Tongue (tissue), 2 donors: ENCODE data around the gene RIMOC1. TPM values are rescaled to one million over a fixed set of nuclear protein-coding genes. Genes with fewer than 3 reads are reported as not detected.

ENCODE experiments used
- DNase-seq: peaks from one replicate; pipeline ENCODE4 v3.0.0-alpha.2; 2015
- total RNA-seq: library from RNA; depleted of rRNA; stranded (reverse); fragments of >200 nt; gene quantifications from one replicate; pipeline ENCODE4 v1.2.3, GENCODE V29; 2014

The RIMOC1 gene
- 17.5 TPM for total RNA-seq

- DNase-seq, result peak; percentile 100
Observed at GRCh38 chr5:41903892-41904799, at the start of gene RIMOC1. Gene RIMOC1 (plus strand): TSS chr5:41904344. CDS start chr5:41904368, 24 bp downstream.

GRCh38 chr5:41856644-41857491, 47.3 kb upstream of the RIMOC1 start:
- DNase-seq, result peak; percentile 92

- no peak for DNase-seq
Observed at GRCh38 chr5:41857989-41858388, 46.2 kb upstream of the RIMOC1 start.

GRCh38 chr5:41858890-41859289, 45.3 kb upstream of the RIMOC1 start:
- no peak for DNase-seq

GRCh38 chr5:41863871-41864486, 40.2 kb upstream of the RIMOC1 start:
- DNase-seq, result no peak

GRCh38 chr5:41869151-41869723, 34.9 kb upstream of the RIMOC1 start:
- DNase-seq, result no peak

GRCh38 chr5:41869724-41870626, 34.2 kb upstream of the RIMOC1 start, which contains the start of gene OXCT1:
Gene OXCT1 (minus strand): TSS chr5:41870425. CDS start chr5:41870358, 67 bp downstream.
- DNase-seq, result peak; percentile 88

- DNase-seq, result no peak
Observed at GRCh38 chr5:41870627-41871048, 33.5 kb upstream of the RIMOC1 start.

- DNase-seq, result peak; percentile 68
Observed at GRCh38 chr5:41871852-41872251, 32.3 kb upstream of the RIMOC1 start.

- no peak for DNase-seq
Observed at GRCh38 chr5:41874512-41875060, 29.6 kb upstream of the RIMOC1 start.

GRCh38 chr5:41875121-41875520, 29.0 kb upstream of the RIMOC1 start:
- no peak for DNase-seq

GRCh38 chr5:41876678-41877077, 27.5 kb upstream of the RIMOC1 start:
- no peak for DNase-seq

GRCh38 chr5:41877408-41877807, 26.7 kb upstream of the RIMOC1 start:
- DNase-seq, result no peak

GRCh38 chr5:41878173-41878572, 26.0 kb upstream of the RIMOC1 start:
- no peak for DNase-seq

GRCh38 chr5:41878643-41879478, 25.3 kb upstream of the RIMOC1 start:
- no peak for DNase-seq

- DNase-seq, result no peak
Observed at GRCh38 chr5:41882765-41883164, 21.4 kb upstream of the RIMOC1 start.

- no peak for DNase-seq
Observed at GRCh38 chr5:41883243-41883642, 20.9 kb upstream of the RIMOC1 start.

GRCh38 chr5:41883936-41884335, 20.2 kb upstream of the RIMOC1 start:
- no peak for DNase-seq

- DNase-seq, result no peak
Observed at GRCh38 chr5:41885286-41885685, 18.9 kb upstream of the RIMOC1 start.
